GM12878 (cell line): ENCODE results near the gene MICALL1. TPM values are rescaled to one million over a fixed set of nuclear protein-coding genes. Genes with fewer than 3 reads are reported as not detected.

Experiments used
- ATAC-seq: fragments of 200-7000 bp; cut with Tn5 transposase; 3 replicates; pipeline ENCODE4 v1.9.1; 2020; ENCODE audit warnings: mild to moderate bottlenecking, moderate library complexity
- BruUV-seq: library from RNA; stranded (reverse); fragments of 400-500 nt; replicated peaks from 2 replicates; lab custom pipeline; 2021; lab: Mats Ljungman, UMichigan
- CTCF ChIA-PET: fragments of 300-600 bp; sonication (Branson Sonifier 250); formaldehyde crosslinking; extraction: SDS; loops from one replicate; lab custom pipeline; 2021; ENCODE audit warnings: inconsistent platforms; lab: Yijun Ruan, JAX
- POLR2A ChIA-PET: fragments of 350-600 bp; formaldehyde crosslinking; extraction: SDS; loops from one replicate; lab custom pipeline; 2021; ENCODE audit warnings: inconsistent platforms; lab: Charles Lee
- RAD21 ChIA-PET: fragments of 300-600 bp; sonication (Branson Sonifier 250); formaldehyde crosslinking; loops from one replicate; lab custom pipeline; 2023; ENCODE audit warnings: antibody characterized with exemption; ENCODE audit not compliant: unreplicated experiment; lab: Charles Lee
- SMC1A ChIA-PET: fragments of 300-600 bp; sonication (Branson Sonifier 250); formaldehyde crosslinking; loops from one replicate; lab custom pipeline; 2023; ENCODE audit not compliant: unreplicated experiment, uncharacterized antibody; lab: Charles Lee
- DNase-seq: peaks from one replicate; pipeline ENCODE4 v3.0.0-alpha.2; 2011; ENCODE audit warnings: low read depth, low spot score
- FAIRE-seq: peaks from 3 replicates; lab custom pipeline; 2011; peaks lifted over from hg19 to GRCh38; lab: Jason Lieb, UNC
- H2AFZ ChIP-seq: 2 replicates; pipeline ENCODE4 v1.6.0; 2011; ENCODE audit warnings: low read depth, low read length, control low read depth; ENCODE audit not compliant: control insufficient read depth
- H3K27ac ChIP-seq: 2 replicates; pipeline ENCODE4 v1.5.1; 2011; ENCODE audit warnings: control low read depth; ENCODE audit not compliant: control insufficient read depth, insufficient read depth
- H3K27me3 ChIP-seq, 2 experiments: replicated peaks in 1 of 2; 2 replicates each; pipeline versions ENCODE4 v1.6.0 to v1.6.1; 2011; ENCODE audit warnings: low read length in 1 of 2; ENCODE audit not compliant: control insufficient read depth in 2 of 2, insufficient read depth in 2 of 2
- H3K36me3 ChIP-seq, 2 experiments: 2 replicates each; pipeline ENCODE4 v1.5.1; 2011; ENCODE audit warnings: low read length in 1 of 2; ENCODE audit not compliant: control insufficient read depth in 2 of 2, insufficient read depth in 2 of 2
- H3K4me1 ChIP-seq: 2 replicates; pipeline ENCODE4 v1.6.1; 2011; ENCODE audit warnings: mild to moderate bottlenecking, low read length, moderate library complexity, mixed read lengths; ENCODE audit not compliant: control insufficient read depth, insufficient read depth
- H3K4me2 ChIP-seq: 2 replicates; pipeline ENCODE4 v1.6.0; 2011; ENCODE audit warnings: control low read depth; ENCODE audit not compliant: control insufficient read depth, insufficient read depth
- H3K4me3 ChIP-seq: fragments of 200-600 bp; sonication (generic); 2 replicates; pipeline ENCODE4 v1.5.1; 2016
- H3K79me2 ChIP-seq: 2 replicates; pipeline ENCODE4 v1.6.0; 2011; ENCODE audit warnings: low read length; ENCODE audit not compliant: control insufficient read depth, insufficient read depth
- H3K9ac ChIP-seq: 2 replicates; pipeline ENCODE4 v1.8.0; 2011; ENCODE audit warnings: low read length, control low read depth, mixed read lengths; ENCODE audit not compliant: control insufficient read depth, insufficient read depth
- H3K9me3 ChIP-seq: replicated peaks from 3 replicates; pipeline ENCODE4 v1.5.1; 2011; ENCODE audit warnings: mild to moderate bottlenecking, low read length; ENCODE audit not compliant: control insufficient read depth, insufficient read depth
- H4K20me1 ChIP-seq: 2 replicates; pipeline ENCODE4 v1.6.0; 2011; ENCODE audit not compliant: control insufficient read depth, insufficient read depth
- BHLHE40 ChIP-seq, 2 experiments: fragments of 450-650 bp in 1 of 2; IDR thresholded peaks; 2 replicates each; pipeline ENCODE4 v1.6.1; 2011 to 2017; ENCODE audit warnings: low read depth in 2 of 2, borderline replicate concordance in 1 of 2, improper control_type of control experiment in 1 of 2, low read length in 1 of 2, mild to moderate bottlenecking in 1 of 2
- CBX5 ChIP-seq: sonication (generic); IDR thresholded peaks from 2 replicates; pipeline ENCODE4 v1.6.1; 2016; ENCODE audit warnings: low read depth, moderate library complexity, mild to moderate bottlenecking, inconsistent platforms
- EP300 ChIP-seq, 2 experiments: fragments of 150-350 bp in 1 of 2; IDR thresholded peaks; 2 replicates each; pipeline ENCODE4 v1.6.1; 2011 to 2012; ENCODE audit warnings: low read depth in 2 of 2, low read length in 2 of 2, borderline replicate concordance in 1 of 2, improper control_type of control experiment in 1 of 2, inconsistent platforms in 1 of 2; ENCODE audit not compliant: control insufficient read depth in 1 of 2
- IKZF1 ChIP-seq: fragments of 450-650 bp; conservative IDR thresholded peaks from 2 replicates; pipeline ENCODE4 v1.6.1; 2017; ENCODE audit warnings: antibody characterized with exemption, mild to moderate bottlenecking
- MTA2 ChIP-seq: fragments of 450-650 bp; IDR thresholded peaks from 2 replicates; pipeline ENCODE4 v1.6.1; 2016; ENCODE audit warnings: low read depth, mild to moderate bottlenecking, moderate library complexity
- NR2C1 ChIP-seq: fragments of 450-650 bp; IDR thresholded peaks from 2 replicates; pipeline ENCODE4 v1.6.1; 2017; ENCODE audit warnings: antibody characterized with exemption, mild to moderate bottlenecking, moderate library complexity
- POLR2A ChIP-seq: IDR thresholded peaks from 2 replicates; pipeline ENCODE4 v1.6.1; 2011; ENCODE audit warnings: low read depth, mild to moderate bottlenecking, low read length
- PRDM15 ChIP-seq: fragments of 450-650 bp; formaldehyde crosslinking; IDR thresholded peaks from 2 replicates; pipeline ENCODE4 v1.4.0; 2020; ENCODE audit warnings: mild to moderate bottlenecking, moderate library complexity
- SP1 ChIP-seq: IDR thresholded peaks from one replicate; pipeline ENCODE4 v1.6.1; 2011; ENCODE audit warnings: low read depth, low read length
- TBL1XR1 ChIP-seq: IDR thresholded peaks from 2 replicates; pipeline ENCODE4 v1.6.1; 2012; ENCODE audit warnings: low read depth, low read length, improper control_type of control experiment
- ZNF274 ChIP-seq: IDR thresholded peaks from one replicate; pipeline ENCODE4 v1.8.0; 2011; ENCODE audit not compliant: insufficient read length, insufficient read depth
- ZZZ3 ChIP-seq: IDR thresholded peaks from 2 replicates; pipeline ENCODE4 v1.6.1; 2011; ENCODE audit warnings: low read depth; ENCODE audit not compliant: control insufficient read depth, insufficient read length
- WGBS: methylation state at CpG from one replicate; pipeline ENCODE4 v1.1.6; 2016; ENCODE audit warnings: low lambda C conversion rate; ENCODE audit not compliant: insufficient replicate concordance, insufficient coverage; ENCODE audit errors: missing lambda C conversion rate; 5-methylcytosine and 5-hydroxymethylcytosine counted together
- in situ Hi-C: fragments of 300-500 bp; cut with MboI; formaldehyde crosslinking; loops from 9 replicates; pipeline ENCODE4 v1.14.3; 2018; ENCODE audit warnings: mixed read lengths
- intact Hi-C: fragments of 100-400 bp; cut with micrococcal nuclease; formaldehyde crosslinking; loops from one replicate; pipeline ENCODE4 v1.14.2; 2022; ENCODE audit not compliant: unreplicated experiment
- polyA plus RNA-seq, 11 experiments: library from polyadenylated mRNA; depleted of rRNA in 4 of 11; unstranded in 6 of 11; stranded (reverse) in 5 of 11; fragments of >200 nt; fragmentation: Nextera tagmentation in 4 of 11; fragmentation: Illumina TruSeq in 1 of 11; extraction: Ambion mirVana in 4 of 11; extraction: Trizol in 1 of 11; gene quantifications; 1 replicate in 1 of 11; 2 replicates in 10 of 11; pipeline versions ENCODE4 v1.2.1 to v1.2.3, GENCODE V29; 2011 to 2016; ENCODE audit warnings: inconsistent platforms in 2 of 11, missing spikeins in 2 of 11, low read depth in 1 of 11
- total RNA-seq, 4 experiments: library from RNA; depleted of rRNA in 3 of 4; stranded (reverse); fragments of >200 nt in 3 of 4; fragmentation: Illumina TruSeq in 1 of 4; extraction: Trizol in 1 of 4; gene quantifications; 2 replicates each; pipeline versions ENCODE4 v1.2.1 to v1.2.3, GENCODE V29; 2013 to 2021
- TF ChIP-seq, protein P1 (sequence below): fragments of 450-650 bp; formaldehyde crosslinking; IDR thresholded peaks from 2 replicates; pipeline ENCODE4 v1.4.0; 2022; ENCODE audit warnings: mild to moderate bottlenecking, moderate library complexity
- TF ChIP-seq, protein P2 (sequence below): fragments of 450-650 bp; IDR thresholded peaks from 2 replicates; pipeline ENCODE4 v1.6.1; 2018; ENCODE audit warnings: mild to moderate bottlenecking, low read depth, moderate library complexity; ENCODE audit not compliant: partially characterized antibody

Gene MICALL1
- total and polyA plus RNA-seq, 10 of the 15 experiments (the other 5 are each of a cell fraction or from before 2014, with no cell fraction given), result 0.72 to 30.7 (median 7.8) TPM

DNA sequence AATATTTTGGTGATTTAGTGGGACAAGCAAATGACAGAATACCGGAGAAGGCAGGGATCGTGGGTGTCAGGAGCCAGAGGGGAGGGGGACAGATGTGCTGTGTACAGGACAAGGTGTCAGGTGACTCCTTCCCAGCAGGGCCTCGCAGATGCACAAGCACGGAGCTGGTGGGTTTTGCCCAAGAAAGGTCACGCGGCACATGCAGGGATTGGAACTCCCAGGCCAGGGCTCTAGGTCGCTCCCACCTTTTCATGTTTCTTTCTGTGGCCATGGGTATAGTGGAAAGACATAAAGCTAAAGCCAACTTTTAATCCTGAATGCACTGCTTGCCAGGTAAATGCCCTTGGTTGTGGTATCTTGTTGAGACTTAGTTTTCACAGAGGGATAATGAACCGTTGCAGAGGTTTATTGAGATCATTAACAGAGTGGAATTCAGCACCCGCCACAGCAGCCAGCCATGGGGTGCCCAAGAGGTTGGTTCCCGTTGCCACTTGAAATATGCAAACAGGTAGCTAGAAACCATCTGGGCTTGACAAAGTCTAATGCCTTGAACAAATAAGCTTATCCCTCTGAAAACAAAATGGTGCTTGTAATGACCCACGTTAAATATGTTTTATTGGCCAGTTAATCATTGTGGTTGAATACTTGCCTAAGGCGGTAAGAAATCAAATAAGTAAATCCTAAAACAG is 37.2 kb downstream of the MICALL1 start:
- H2AFZ ChIP-seq, result no peak overlapping the region
- H4K20me1 ChIP-seq, result no peaks in the 10 kb centered on the region
- no peaks in the 10 kb centered on the region for H3K27me3 ChIP-seq
- H3K79me2 ChIP-seq, result no peaks in the 10 kb centered on the region
- CTCF ChIA-PET, result interaction anchor here (1.1 kb wide), 1 partner anchor 11 kb away, joined by 5 read pairs; no protein-coding TSS in a partner anchor
- H3K9ac ChIP-seq, result no peak overlapping the region
- no peak overlapping the region for H3K4me3 ChIP-seq
- H3K4me2 ChIP-seq, result no peak overlapping the region
- TSS peak; percentile 56 for BruUV-seq
- 78% methylated on average over 12 of the region's 12 CpGs for WGBS
- SMC1A ChIA-PET, result interaction anchor here (1.1 kb wide), 1 partner anchor 9 kb away, joined by 3 read pairs; no protein-coding TSS in a partner anchor
- RAD21 ChIA-PET, result no interaction called here
- DNase-seq (no peak), FAIRE-seq (no peak), ATAC-seq (no peak)
- in situ Hi-C loops, result no loop called here
- POLR2A ChIA-PET, result interaction anchor here (0.7 kb wide), 1 partner anchor 10 kb away, joined by 6 read pairs; the partner anchor contains the start of genes C22orf23 and POLR2F
- H3K4me1 ChIP-seq, result no peaks in the 10 kb centered on the region
- no peaks in the 10 kb centered on the region; a peak in 1 of 4 replicates for H3K36me3 ChIP-seq
- intact Hi-C loops, result no loop called here
- H3K27ac ChIP-seq, result no peak overlapping the region
- no peaks in the 10 kb centered on the region for H3K9me3 ChIP-seq
- no peak for TF ChIP-seq PRDM15 (CRISPR knock-in tag)
- TF ChIP-seq BHLHE40 (IDR thresholded peaks at IDR 0.05; ENCODE audit: borderline replicate concordance in 1 of 2, low read depth in 2 of 2, low read length in 1 of 2), result no peak
- TF ChIP-seq, protein P1, sequence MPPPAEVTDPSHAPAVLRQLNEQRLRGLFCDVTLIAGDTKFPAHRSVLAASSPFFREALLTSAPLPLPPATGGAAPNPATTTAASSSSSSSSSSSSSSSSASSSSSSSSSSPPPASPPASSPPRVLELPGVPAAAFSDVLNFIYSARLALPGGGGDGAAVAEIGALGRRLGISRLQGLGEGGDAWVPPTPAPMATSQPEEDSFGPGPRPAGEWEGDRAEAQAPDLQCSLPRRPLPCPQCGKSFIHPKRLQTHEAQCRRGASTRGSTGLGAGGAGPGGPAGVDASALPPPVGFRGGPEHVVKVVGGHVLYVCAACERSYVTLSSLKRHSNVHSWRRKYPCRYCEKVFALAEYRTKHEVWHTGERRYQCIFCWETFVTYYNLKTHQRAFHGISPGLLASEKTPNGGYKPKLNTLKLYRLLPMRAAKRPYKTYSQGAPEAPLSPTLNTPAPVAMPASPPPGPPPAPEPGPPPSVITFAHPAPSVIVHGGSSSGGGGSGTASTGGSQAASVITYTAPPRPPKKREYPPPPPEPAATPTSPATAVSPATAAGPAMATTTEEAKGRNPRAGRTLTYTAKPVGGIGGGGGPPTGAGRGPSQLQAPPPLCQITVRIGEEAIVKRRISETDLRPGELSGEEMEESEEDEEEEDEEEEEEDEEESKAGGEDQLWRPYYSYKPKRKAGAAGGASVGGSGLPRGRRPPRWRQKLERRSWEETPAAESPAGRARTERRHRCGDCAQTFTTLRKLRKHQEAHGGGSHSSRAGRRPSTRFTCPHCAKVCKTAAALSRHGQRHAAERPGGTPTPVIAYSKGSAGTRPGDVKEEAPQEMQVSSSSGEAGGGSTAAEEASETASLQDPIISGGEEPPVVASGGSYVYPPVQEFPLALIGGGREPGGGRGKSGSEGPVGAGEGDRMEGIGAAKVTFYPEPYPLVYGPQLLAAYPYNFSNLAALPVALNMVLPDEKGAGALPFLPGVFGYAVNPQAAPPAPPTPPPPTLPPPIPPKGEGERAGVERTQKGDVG, result no peak
- no peak for TF ChIP-seq ZZZ3
- no peak for TF ChIP-seq NR2C1
- no peak for TF ChIP-seq POLR2A
- TF ChIP-seq IKZF1, result no peak
- no peak for TF ChIP-seq TBL1XR1
- no peak for TF ChIP-seq CBX5
- TF ChIP-seq MTA2, result no peak
- no peak for TF ChIP-seq SP1
- TF ChIP-seq, protein P2, sequence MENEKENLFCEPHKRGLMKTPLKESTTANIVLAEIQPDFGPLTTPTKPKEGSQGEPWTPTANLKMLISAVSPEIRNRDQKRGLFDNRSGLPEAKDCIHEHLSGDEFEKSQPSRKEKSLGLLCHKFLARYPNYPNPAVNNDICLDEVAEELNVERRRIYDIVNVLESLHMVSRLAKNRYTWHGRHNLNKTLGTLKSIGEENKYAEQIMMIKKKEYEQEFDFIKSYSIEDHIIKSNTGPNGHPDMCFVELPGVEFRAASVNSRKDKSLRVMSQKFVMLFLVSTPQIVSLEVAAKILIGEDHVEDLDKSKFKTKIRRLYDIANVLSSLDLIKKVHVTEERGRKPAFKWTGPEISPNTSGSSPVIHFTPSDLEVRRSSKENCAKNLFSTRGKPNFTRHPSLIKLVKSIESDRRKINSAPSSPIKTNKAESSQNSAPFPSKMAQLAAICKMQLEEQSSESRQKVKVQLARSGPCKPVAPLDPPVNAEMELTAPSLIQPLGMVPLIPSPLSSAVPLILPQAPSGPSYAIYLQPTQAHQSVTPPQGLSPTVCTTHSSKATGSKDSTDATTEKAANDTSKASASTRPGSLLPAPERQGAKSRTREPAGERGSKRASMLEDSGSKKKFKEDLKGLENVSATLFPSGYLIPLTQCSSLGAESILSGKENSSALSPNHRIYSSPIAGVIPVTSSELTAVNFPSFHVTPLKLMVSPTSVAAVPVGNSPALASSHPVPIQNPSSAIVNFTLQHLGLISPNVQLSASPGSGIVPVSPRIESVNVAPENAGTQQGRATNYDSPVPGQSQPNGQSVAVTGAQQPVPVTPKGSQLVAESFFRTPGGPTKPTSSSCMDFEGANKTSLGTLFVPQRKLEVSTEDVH, result no peak
- no peak for TF ChIP-seq EP300 (IDR thresholded peaks at IDR 0.05; ENCODE audit: borderline replicate concordance in 1 of 2, control insufficient read depth in 1 of 2, low read depth in 2 of 2, low read length in 2 of 2)
- TF ChIP-seq ZNF274, result no peak
